Neural cell (in vitro differentiated cells): Measurements from ENCODE around the gene IPO11.

Experiments
- EP300 ChIP-seq: fragments of 450-650 bp; conservative IDR thresholded peaks from 2 replicates; pipeline ENCODE4 v1.6.1; 2014; ENCODE audit warnings: antibody characterized with exemption, mild to moderate bottlenecking, moderate library complexity; ENCODE audit not compliant: poor library complexity, severe bottlenecking
- EZH2 ChIP-seq: fragments of 200-600, 300-800 bp; shearing (Covaris generic), sonication (generic); IDR thresholded peaks from 2 replicates; pipeline ENCODE4 v1.6.1; 2014; ENCODE audit warnings: antibody characterized with exemption, low read length, borderline replicate concordance, mild to moderate bottlenecking; ENCODE audit not compliant: insufficient read depth, poor library complexity, severe bottlenecking
- MXI1 ChIP-seq: fragments of 450-650 bp; conservative IDR thresholded peaks from 2 replicates; pipeline ENCODE4 v1.6.1; 2014; ENCODE audit warnings: antibody characterized with exemption, mild to moderate bottlenecking; ENCODE audit not compliant: poor library complexity, severe bottlenecking
- POLR2AphosphoS5 ChIP-seq: IDR thresholded peaks from 2 replicates; pipeline ENCODE4 v1.6.1; 2012
- RAD21 ChIP-seq: fragments of 450-650 bp; conservative IDR thresholded peaks from 2 replicates; pipeline ENCODE4 v1.6.1; 2014; ENCODE audit warnings: antibody characterized with exemption, mild to moderate bottlenecking, moderate library complexity
- SMC3 ChIP-seq: fragments of 450-650 bp; conservative IDR thresholded peaks from 2 replicates; pipeline ENCODE4 v1.6.1; 2014; ENCODE audit warnings: antibody characterized with exemption, mild to moderate bottlenecking, moderate library complexity; ENCODE audit not compliant: poor library complexity
- TAF1 ChIP-seq: IDR thresholded peaks from 2 replicates; pipeline ENCODE4 v1.6.1; 2012; ENCODE audit warnings: low read depth
- TF ChIP-seq, protein P1 (sequence below): fragments of 450-650 bp; IDR thresholded peaks from 2 replicates; pipeline ENCODE4 v1.5.1; 2014; ENCODE audit warnings: antibody characterized with exemption, mild to moderate bottlenecking, moderate library complexity; ENCODE audit not compliant: poor library complexity, severe bottlenecking

DNA sequence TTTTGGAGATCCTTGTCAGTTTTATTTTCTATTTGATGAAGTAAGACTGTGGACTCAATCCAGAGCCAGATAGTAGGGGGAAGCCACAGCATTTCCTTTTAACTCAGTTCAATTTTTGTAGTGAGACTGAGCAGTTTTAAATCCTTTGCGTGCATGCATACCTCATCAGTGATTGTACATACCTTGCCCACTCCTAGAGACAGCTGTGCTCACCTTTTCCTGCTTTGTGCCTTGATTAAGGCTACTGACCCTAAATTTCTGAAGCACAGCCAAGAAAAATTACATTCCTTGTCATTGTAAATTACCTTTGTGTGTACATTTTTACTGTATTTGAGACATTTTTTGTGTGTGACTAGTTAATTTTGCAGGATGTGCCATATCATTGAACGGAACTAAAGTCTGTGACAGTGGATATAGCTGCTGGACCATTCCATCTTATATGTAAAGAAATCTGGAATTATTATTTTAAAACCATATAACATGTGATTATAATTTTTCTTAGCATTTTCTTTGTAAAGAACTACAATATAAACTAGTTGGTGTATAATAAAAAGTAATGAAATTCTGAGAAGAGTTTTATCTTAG is 26.7 kb upstream of the IPO11 start:
- no peak for TF ChIP-seq POLR2AphosphoS5
- no peak for TF ChIP-seq EZH2
- TF ChIP-seq, protein P1, sequence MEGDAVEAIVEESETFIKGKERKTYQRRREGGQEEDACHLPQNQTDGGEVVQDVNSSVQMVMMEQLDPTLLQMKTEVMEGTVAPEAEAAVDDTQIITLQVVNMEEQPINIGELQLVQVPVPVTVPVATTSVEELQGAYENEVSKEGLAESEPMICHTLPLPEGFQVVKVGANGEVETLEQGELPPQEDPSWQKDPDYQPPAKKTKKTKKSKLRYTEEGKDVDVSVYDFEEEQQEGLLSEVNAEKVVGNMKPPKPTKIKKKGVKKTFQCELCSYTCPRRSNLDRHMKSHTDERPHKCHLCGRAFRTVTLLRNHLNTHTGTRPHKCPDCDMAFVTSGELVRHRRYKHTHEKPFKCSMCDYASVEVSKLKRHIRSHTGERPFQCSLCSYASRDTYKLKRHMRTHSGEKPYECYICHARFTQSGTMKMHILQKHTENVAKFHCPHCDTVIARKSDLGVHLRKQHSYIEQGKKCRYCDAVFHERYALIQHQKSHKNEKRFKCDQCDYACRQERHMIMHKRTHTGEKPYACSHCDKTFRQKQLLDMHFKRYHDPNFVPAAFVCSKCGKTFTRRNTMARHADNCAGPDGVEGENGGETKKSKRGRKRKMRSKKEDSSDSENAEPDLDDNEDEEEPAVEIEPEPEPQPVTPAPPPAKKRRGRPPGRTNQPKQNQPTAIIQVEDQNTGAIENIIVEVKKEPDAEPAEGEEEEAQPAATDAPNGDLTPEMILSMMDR, result no peak
- no peak for TF ChIP-seq EP300
- no peak for TF ChIP-seq RAD21
- TF ChIP-seq SMC3, result no peak
- no peak for TF ChIP-seq TAF1
- TF ChIP-seq MXI1, result no peak
